H1 (cell line): ENCODE measurements around the gene TRAF3. TPM values are rescaled to one million over a fixed set of nuclear protein-coding genes. Genes with fewer than 3 reads are reported as not detected.

ENCODE experiments used
- CTCF ChIA-PET: fragments of 300-600 bp; sonication (Branson Sonifier 250); formaldehyde crosslinking; loops from one replicate; lab custom pipeline; 2021; ENCODE audit not compliant: partially characterized antibody; lab: Charles Lee
- POLR2A ChIA-PET: fragments of 300-600 bp; sonication (Branson Sonifier 250); formaldehyde crosslinking; loops from one replicate; lab custom pipeline; 2021; ENCODE audit warnings: inconsistent platforms; ENCODE audit not compliant: partially characterized antibody; lab: Charles Lee
- DNase-seq, 2 experiments: peaks; one replicate each; pipeline versions ENCODE4 v3.0.0 to v3.0.0-alpha.2; 2010 to 2022; ENCODE audit warnings: low spot score in 2 of 2, low read depth in 1 of 2, mixed read lengths in 1 of 2
- FAIRE-seq: peaks from 2 replicates; lab custom pipeline; 2011; peaks lifted over from hg19 to GRCh38; lab: Jason Lieb, UNC
- H2AFZ ChIP-seq: 2 replicates; pipeline ENCODE4 v1.8.1; 2012; ENCODE audit warnings: low read length, inconsistent platforms
- H2AK5ac ChIP-seq: 2 replicates; pipeline ENCODE4 v1.6.1; 2013; ENCODE audit warnings: low read depth, low read length
- H2BK120ac ChIP-seq: replicated peaks from 2 replicates; pipeline ENCODE3; 2013; ENCODE audit warnings: low read depth, low read length, inconsistent platforms
- H2BK12ac ChIP-seq: 2 replicates; pipeline ENCODE4 v1.6.1; 2013; ENCODE audit warnings: low read depth, low read length
- H2BK15ac ChIP-seq: 2 replicates; pipeline ENCODE4 v1.6.1; 2013; ENCODE audit warnings: low read length
- H2BK20ac ChIP-seq: 2 replicates; pipeline ENCODE4 v1.6.1; 2013; ENCODE audit warnings: low read length
- H2BK5ac ChIP-seq: 2 replicates; pipeline ENCODE4 v1.6.1; 2013; ENCODE audit warnings: low read depth, low read length
- H3K14ac ChIP-seq: 2 replicates; pipeline ENCODE4 v1.6.1; 2013; ENCODE audit warnings: inconsistent platforms; ENCODE audit not compliant: insufficient read length
- H3K18ac ChIP-seq: 2 replicates; pipeline ENCODE4 v1.6.1; 2013; ENCODE audit warnings: low read length; ENCODE audit errors: extremely low read depth
- H3K23ac ChIP-seq: 2 replicates; pipeline ENCODE4 v1.6.1; 2013; ENCODE audit warnings: inconsistent platforms; ENCODE audit not compliant: insufficient read length
- H3K23me2 ChIP-seq: 2 replicates; pipeline ENCODE4 v1.6.1; 2013; ENCODE audit warnings: low read depth, low read length
- H3K27ac ChIP-seq: 2 replicates; pipeline ENCODE4 v1.6.1; 2011; ENCODE audit warnings: low read depth, low read length, inconsistent platforms
- H3K27me3 ChIP-seq, 4 experiments: replicated peaks in 1 of 4; 1 replicate in 1 of 4; 2 replicates in 3 of 4; pipeline versions ENCODE4 v1.6.1 to v1.8.1; 2011 to 2013; ENCODE audit warnings: low read length in 3 of 4, mild to moderate bottlenecking in 3 of 4, inconsistent platforms in 2 of 4, mixed read lengths in 2 of 4, moderate library complexity in 1 of 4; ENCODE audit not compliant: control insufficient read depth in 3 of 4, insufficient read depth in 3 of 4; ENCODE audit errors: extremely low read depth in 1 of 4
- H3K36me3 ChIP-seq, 4 experiments: 2 replicates each; pipeline versions ENCODE4 v1.6.1 to v1.8.1; 2011 to 2013; ENCODE audit warnings: mild to moderate bottlenecking in 4 of 4, low read length in 3 of 4, moderate library complexity in 2 of 4, control low read depth in 1 of 4, inconsistent platforms in 1 of 4; ENCODE audit not compliant: insufficient read depth in 4 of 4, control insufficient read depth in 2 of 4
- H3K4ac ChIP-seq: replicated peaks from 2 replicates; pipeline ENCODE3; 2013; ENCODE audit warnings: low read length, low read depth, mixed read lengths, inconsistent platforms; ENCODE audit not compliant: insufficient read length
- H3K4me1 ChIP-seq, 4 experiments: replicated peaks in 1 of 4; 1 replicate in 1 of 4; 2 replicates in 3 of 4; pipeline versions ENCODE4 v1.6.1 to v1.8.1; 2011 to 2013; ENCODE audit warnings: low read length in 3 of 4, inconsistent platforms in 2 of 4, mixed read lengths in 1 of 4; ENCODE audit not compliant: insufficient read depth in 4 of 4, control insufficient read depth in 3 of 4
- H3K4me2 ChIP-seq, 2 experiments: 2 replicates each; pipeline versions ENCODE4 v1.6.1 to v1.8.1; 2011 to 2013; ENCODE audit warnings: low read depth in 2 of 2, low read length in 2 of 2, control low read depth in 1 of 2, inconsistent platforms in 1 of 2, mild to moderate bottlenecking in 1 of 2; ENCODE audit not compliant: insufficient read depth in 1 of 2
- H3K4me3 ChIP-seq, 4 experiments: fragments of 200-600, 300-600 bp in 1 of 4; sonication (generic), shearing (Covaris generic), sonication (Bioruptor Twin) in 1 of 4; 2 replicates each; pipeline versions ENCODE4 v1.5.1 to v1.8.1; 2011 to 2016; ENCODE audit warnings: low read length in 4 of 4, low read depth in 3 of 4, control low read depth in 2 of 4, inconsistent platforms in 2 of 4, mild to moderate bottlenecking in 2 of 4, mixed read lengths in 1 of 4, moderate library complexity in 1 of 4; ENCODE audit not compliant: insufficient read depth in 2 of 4; ENCODE audit errors: extremely low read depth in 1 of 4
- H3K56ac ChIP-seq: replicated peaks from 2 replicates; pipeline ENCODE3; 2013; ENCODE audit warnings: low read depth, mild to moderate bottlenecking, mixed read lengths, low read length, inconsistent platforms; ENCODE audit not compliant: insufficient read length
- H3K79me1 ChIP-seq: 2 replicates; pipeline ENCODE4 v1.6.1; 2013; ENCODE audit warnings: low read depth, low read length, control low read depth
- H3K79me2 ChIP-seq, 2 experiments: 2 replicates each; pipeline versions ENCODE4 v1.6.1 to v1.8.1; 2012 to 2013; ENCODE audit warnings: low read length in 2 of 2, mild to moderate bottlenecking in 2 of 2, inconsistent platforms in 1 of 2; ENCODE audit not compliant: insufficient read depth in 2 of 2, control insufficient read depth in 1 of 2
- H3K9ac ChIP-seq, 4 experiments: replicated peaks in 1 of 4; 1 replicate in 1 of 4; 2 replicates in 3 of 4; pipeline versions ENCODE4 v1.6.1 to v1.8.1; 2011 to 2013; ENCODE audit warnings: low read depth in 3 of 4, low read length in 3 of 4, control low read depth in 2 of 4, mild to moderate bottlenecking in 2 of 4, moderate library complexity in 2 of 4, inconsistent platforms in 1 of 4; ENCODE audit errors: extremely low read depth in 1 of 4
- H3K9me3 ChIP-seq, 2 experiments: 2 replicates each; pipeline versions ENCODE4 v1.6.1 to v1.8.1; 2012 to 2013; ENCODE audit warnings: mild to moderate bottlenecking in 2 of 2, moderate library complexity in 2 of 2, control low read depth in 1 of 2, inconsistent platforms in 1 of 2, low read depth in 1 of 2, low read length in 1 of 2, mixed read lengths in 1 of 2; ENCODE audit not compliant: insufficient read depth in 2 of 2
- H4K20me1 ChIP-seq, 2 experiments: replicated peaks in 1 of 2; 2 replicates each; pipeline versions ENCODE3 to v1.8.1; 2011 to 2013; ENCODE audit warnings: inconsistent platforms in 2 of 2, low read length in 2 of 2, mild to moderate bottlenecking in 1 of 2; ENCODE audit not compliant: insufficient read depth in 2 of 2, control insufficient read depth in 1 of 2
- H4K5ac ChIP-seq: 2 replicates; pipeline ENCODE4 v1.6.1; 2013; ENCODE audit warnings: low read length, low read depth, mixed read lengths, inconsistent platforms; ENCODE audit not compliant: insufficient read length
- H4K8ac ChIP-seq: 2 replicates; pipeline ENCODE4 v1.8.0; 2013; ENCODE audit warnings: mild to moderate bottlenecking, moderate library complexity, low read length, inconsistent platforms; ENCODE audit not compliant: insufficient read depth; ENCODE audit errors: extremely low read depth
- H4K91ac ChIP-seq: replicated peaks from 2 replicates; pipeline ENCODE3; 2013; ENCODE audit warnings: low read length, mixed read lengths, inconsistent platforms; ENCODE audit not compliant: insufficient read length
- whole genome bisulfite sequencing, 2 experiments: shearing (Covaris generic) in 1 of 2; methylation state at CpG; one replicate each; pipeline versions ENCODE4 v1.1.6 to v1.1.7; 2013 to 2015; ENCODE audit warnings: low lambda C conversion rate in 2 of 2, mixed read lengths in 2 of 2, inconsistent platforms in 1 of 2, low coverage in 1 of 2, missing lambda C conversion rate in 1 of 2; ENCODE audit not compliant: insufficient replicate concordance in 2 of 2, insufficient coverage in 1 of 2, insufficient read length in 1 of 2; ENCODE audit errors: extremely low coverage in 1 of 2, missing lambda C conversion rate in 1 of 2; 5-methylcytosine and 5-hydroxymethylcytosine counted together
- polyA plus RNA-seq, 7 experiments: library from polyadenylated mRNA; depleted of rRNA in 3 of 7; stranded (reverse) in 5 of 7; unstranded in 2 of 7; fragments of >200 nt in 5 of 7; fragments of 200-250 nt in 2 of 7; gene quantifications; 1 replicate in 5 of 7; 2 replicates in 1 of 7; 4 replicates in 1 of 7; pipeline versions ENCODE4 v1.2.1 to v1.2.3, GENCODE V29; 2011 to 2013; ENCODE audit warnings: missing spikeins in 2 of 7, mixed read lengths in 2 of 7
- total RNA-seq: library from RNA; stranded (reverse); fragmentation: NEBNext Ultra II Directional; extraction: Animal tissue kit (Norgen Biotek cat#: 25700); gene quantifications from 2 replicates; pipeline ENCODE4 v1.2.1, GENCODE V29; 2021

TRAF3 gene
- total and polyA plus RNA-seq, 2 of the 8 experiments (the other 6 are each of a cell fraction or from before 2014, with no cell fraction given): 5.8 to 12.1 TPM

DNA sequence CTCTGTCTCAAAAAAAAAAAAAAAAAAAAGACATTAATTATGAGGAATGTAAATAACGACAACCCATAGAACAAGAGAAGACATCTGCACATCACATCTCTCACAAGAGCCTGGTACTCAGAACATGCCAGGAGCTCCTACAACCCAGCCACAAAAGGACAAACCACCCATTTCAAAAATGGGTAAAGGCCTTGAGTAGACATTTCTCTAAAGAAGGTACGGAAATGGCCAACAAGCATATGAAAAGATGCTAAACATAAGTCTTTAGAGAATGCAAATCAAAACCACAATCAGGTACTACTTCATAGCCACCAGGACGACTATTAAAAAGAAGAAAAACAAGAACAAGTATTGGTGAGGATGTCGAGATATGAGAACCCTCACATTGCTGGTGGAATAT is 158.5 kb downstream of the TRAF3 start:
- H3K79me1 ChIP-seq: no peaks in the 10 kb centered on the region
- H2BK15ac ChIP-seq: no peak overlapping the region
- H3K18ac ChIP-seq: no peak overlapping the region
- H4K5ac ChIP-seq: no peak overlapping the region
- H4K20me1 ChIP-seq: peaks cover 0 to 5% of the 10 kb centered on the region in 2 experiments
- H3K14ac ChIP-seq: no peak overlapping the region
- H3K9ac ChIP-seq: no peak overlapping the region
- DNase-seq (no peak), FAIRE-seq (no peak)
- WGBS, 2 experiments: 87% methylated on average over 4 of the region's 4 CpGs; no CpG with 5 or more reads in 1 of the 2 experiments
- peaks cover 0 to 10% (median 9%) of the 10 kb centered on the region in 4 experiments; a peak in 5 of 7 replicates for H3K27me3 ChIP-seq
- no peak overlapping the region for H3K27ac ChIP-seq
- H3K56ac ChIP-seq: no peak overlapping the region
- POLR2A ChIA-PET: no interaction called here
- H3K23me2 ChIP-seq: no peaks in the 10 kb centered on the region
- peaks cover 0 to 4% (median 1%) of the 10 kb centered on the region in 4 experiments; a peak in 4 of 7 replicates for H3K4me1 ChIP-seq
- no peaks in the 10 kb centered on the region for H3K9me3 ChIP-seq
- H4K91ac ChIP-seq: no peak overlapping the region
- H3K4ac ChIP-seq: no peak overlapping the region
- no peak overlapping the region for H3K4me3 ChIP-seq
- no peak overlapping the region for H2BK20ac ChIP-seq
- no peak overlapping the region for H2AK5ac ChIP-seq
- H3K79me2 ChIP-seq: no peaks in the 10 kb centered on the region
- peaks cover 0 to 32% (median 13%) of the 10 kb centered on the region in 4 experiments; a peak in 6 of 8 replicates for H3K36me3 ChIP-seq
- no peak overlapping the region for H2AFZ ChIP-seq
- no peak overlapping the region for H2BK120ac ChIP-seq
- H4K8ac ChIP-seq: no peak overlapping the region
- no peak overlapping the region for H3K23ac ChIP-seq
- H2BK5ac ChIP-seq: no peak overlapping the region
- CTCF ChIA-PET: interaction anchor here (0.6 to 1.0 kb wide), 2 partner anchors 151 to 182 kb away, joined by 3 read pairs; no protein-coding TSS in a partner anchor
- no peak overlapping the region for H2BK12ac ChIP-seq
- no peak overlapping the region for H3K4me2 ChIP-seq
